Measurements from ENCODE around the gene TMOD1.
"Not testable (repeated sequence)": the region's sequence is repeated elsewhere in the genome, so short reads cannot be mapped to it uniquely, and the experiment has no call there.

TMOD1 gene

DNA sequence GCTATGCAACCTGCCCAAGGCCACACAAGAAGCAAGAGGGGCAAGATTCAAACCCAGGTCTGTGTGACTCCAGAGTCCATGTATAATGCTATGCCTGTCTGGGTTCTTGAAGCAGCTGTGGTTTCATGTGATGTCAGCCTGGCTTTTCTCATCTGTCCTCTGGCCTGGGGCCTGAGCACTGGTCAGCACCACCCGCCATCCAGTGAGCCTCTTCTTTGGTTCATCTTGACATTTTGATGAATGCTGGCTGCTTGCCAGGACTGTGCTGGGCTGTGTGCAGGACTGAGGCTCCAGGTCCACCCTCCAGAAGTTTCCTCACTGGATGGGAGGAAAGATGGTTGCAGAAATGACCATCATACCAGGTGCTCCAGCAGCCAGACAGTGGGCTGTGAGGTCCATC lies 70.2 kb downstream of the TMOD1 start:
- DNase-seq = no peak

DNA sequence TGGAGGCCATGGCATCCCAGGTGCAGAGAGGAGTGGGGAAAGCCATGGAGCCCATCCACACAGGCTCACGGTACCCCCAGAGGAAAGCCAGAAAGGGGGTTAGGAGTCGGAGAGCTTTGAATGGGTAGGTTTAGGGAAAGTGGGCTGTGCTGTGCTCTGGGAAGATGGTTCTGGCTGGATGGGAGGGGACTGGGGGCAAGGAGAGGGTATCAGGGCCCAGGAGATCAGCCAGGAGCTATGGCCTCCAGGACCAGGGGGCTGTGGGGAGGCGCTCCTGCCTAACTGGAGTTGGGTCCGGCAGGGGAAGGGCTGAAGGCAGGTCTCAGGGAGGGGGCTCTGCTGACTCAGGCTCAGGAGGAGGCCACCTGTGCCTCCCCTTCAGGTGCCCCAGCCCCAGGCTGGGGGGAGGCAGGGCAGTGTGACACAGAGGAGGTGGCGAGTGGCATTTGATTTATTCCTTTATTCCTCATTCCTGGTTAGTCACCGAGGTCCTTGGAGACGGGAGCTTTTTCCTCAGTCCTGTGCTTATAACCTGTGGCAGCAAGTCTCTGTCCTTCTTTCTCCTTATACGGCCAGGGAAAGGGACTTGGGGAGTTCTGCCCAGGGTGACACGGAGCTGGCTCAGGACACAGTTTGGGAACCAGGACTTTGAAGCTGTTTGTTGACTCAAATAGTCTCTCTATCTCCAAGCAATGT lies 70.9 kb downstream of the TMOD1 start:
- DNase-seq = no peak

DNA sequence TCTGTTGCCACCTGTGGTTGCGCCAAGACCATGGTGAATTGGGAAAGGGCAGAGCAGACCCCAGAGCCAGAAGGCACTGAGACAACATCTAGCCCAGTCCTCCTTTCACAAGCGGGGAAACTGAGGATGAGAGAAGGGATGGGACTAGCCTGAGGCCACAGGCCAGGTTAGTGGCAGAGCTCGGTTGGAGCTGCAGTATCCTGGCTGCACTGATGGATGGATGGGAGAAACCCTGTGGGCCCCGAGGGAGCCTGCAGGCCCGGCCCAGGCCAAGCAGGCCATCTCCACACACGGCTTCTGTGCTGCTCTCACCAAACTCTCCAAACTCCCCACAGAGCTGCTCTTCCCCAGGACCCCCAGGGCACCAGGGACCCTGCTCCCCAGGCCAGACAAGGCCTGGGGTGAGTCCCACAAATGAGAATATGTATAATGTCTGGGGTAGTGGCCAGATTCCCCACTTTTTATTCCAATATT lies 71.5 kb downstream of the TMOD1 start:
- no peak for DNase-seq

DNA sequence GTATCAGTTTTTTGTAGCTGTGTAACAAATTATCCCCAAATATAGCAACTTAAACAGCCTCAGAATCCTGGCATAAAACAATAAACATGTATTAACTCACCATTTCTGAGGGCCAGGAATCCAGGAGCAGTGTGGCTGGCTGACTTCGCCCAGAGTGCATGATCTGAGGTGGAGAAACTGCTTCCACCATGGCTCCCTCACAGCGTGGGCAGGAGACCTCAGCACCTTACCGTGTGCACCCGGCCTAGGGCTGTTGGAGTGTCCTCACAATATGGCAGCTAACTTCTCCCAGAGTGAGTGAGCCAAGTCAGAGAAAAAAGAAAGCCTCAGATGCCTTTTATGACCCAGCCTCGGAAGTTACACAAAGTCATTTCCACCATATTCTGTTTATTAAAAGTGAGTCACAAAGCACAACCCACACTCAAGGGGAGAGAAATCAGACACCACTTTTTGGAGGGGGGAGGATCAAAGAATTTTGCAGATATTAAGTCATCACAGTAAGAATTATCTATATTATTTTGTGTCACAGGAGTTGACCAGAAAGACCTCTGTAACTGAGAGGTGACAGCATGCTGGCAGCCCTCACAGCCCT lies 72.1 kb downstream of the TMOD1 start:
- DNase-seq = no peak

GRCh38 chr9:97574101-97574571 lies 72.7 kb downstream of the TMOD1 start:
- not testable (repeated sequence) for DNase-seq

- DNase-seq = peak; percentile 5 to 25
These were observed 73.6 kb downstream of the TMOD1 start for GRCh38 chr9:97574921-97575672.

- DNase-seq = no peak
These were observed 74.3 kb downstream of the TMOD1 start for GRCh38 chr9:97575673-97576200.

DNA sequence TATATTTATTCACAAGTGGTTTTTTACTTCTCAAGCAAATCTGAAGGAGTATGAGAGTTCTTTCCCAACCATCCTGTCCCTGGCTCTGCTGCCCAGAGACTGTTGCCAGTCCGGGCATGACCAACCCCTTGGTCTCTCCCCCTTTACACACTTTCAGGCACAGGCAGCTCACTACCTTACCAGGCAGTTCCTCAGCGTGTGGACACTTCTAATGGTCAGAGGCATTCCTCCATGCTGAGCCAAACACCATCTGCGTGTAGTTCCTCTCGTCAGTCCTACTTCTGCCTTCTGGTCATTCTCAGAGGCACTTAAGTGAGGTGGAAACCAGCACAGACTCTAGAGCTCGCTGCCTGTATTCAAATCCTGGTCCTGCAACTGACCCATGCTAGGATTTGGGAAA lies 75.6 kb downstream of the TMOD1 start:
- no peak for DNase-seq

GRCh38 chr9:97578846-97579245 lies 77.4 kb downstream of the TMOD1 start:
- DNase-seq = no peak

DNA sequence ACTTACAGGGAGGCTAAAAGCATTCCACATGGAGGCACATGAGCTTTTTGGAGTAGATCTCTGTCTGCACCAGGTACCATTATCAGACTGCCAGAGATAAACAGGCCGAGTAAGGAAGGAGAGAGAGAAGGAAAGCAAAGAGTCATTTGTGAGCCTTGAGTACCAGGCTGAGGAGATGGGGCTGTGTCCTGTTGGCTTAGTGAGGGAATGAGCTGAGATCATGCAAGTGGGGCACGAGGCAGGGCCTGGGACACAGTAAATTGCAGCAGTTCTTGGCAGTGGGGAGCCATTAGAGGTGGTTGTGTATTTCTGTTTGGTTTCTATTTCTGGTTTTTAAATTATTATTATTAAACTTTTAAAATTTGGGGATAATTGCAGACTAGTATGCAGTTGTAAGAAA lies 78.4 kb downstream of the TMOD1 start:
- DNase-seq = no peak

DNA sequence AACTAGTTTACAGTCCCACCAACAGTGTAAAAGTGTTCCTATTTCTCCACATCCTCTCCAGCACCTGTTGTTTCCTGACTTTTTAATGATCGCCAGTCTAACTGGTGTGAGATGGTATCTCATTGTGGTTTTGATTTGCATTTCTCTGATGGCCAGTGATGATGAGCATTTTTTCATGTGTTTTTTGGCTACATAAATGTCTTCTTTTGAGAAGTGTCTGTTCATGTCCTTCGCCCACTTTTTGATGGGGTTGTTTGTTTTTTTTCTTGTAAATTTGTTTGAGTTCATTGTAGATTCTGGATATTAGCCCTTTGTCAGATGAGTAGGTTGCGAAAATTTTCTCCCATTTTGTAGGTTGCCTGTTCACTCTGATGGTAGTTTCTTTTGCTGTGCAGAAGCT lies 80.1 kb downstream of the TMOD1 start:
- not testable (repeated sequence) for DNase-seq

GRCh38 chr9:97584778-97585177 lies 83.3 kb downstream of the TMOD1 start:
- DNase-seq = not testable (repeated sequence)

- not testable (repeated sequence) for DNase-seq
These were observed 85.4 kb downstream of the TMOD1 start for GRCh38 chr9:97586909-97587308.

DNA sequence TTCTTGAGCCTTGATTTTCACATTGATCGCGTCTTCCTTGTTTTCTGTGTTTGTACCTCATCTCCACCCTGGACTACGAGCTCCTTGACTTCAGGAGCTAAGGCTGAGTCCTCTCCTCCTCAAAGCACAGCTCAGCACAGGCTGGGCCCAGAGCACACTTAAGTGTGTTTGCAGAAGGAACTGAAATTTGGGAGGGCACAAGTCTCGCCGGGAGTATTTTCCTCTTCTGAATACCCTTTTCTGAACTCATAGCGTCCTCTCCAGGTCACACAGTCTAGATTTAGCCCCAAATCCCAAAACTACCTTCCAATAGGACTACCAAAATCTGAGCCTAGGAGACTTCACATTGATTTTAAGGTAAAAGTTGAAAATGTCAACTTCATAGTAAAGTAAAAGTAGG lies 90.1 kb downstream of the TMOD1 start:
- no peak for DNase-seq

- DNase-seq = no peak
These were observed 90.7 kb downstream of the TMOD1 start for GRCh38 chr9:97592126-97592525.

GRCh38 chr9:97593960-97594359 lies 92.5 kb downstream of the TMOD1 start:
- DNase-seq = no peak

DNA sequence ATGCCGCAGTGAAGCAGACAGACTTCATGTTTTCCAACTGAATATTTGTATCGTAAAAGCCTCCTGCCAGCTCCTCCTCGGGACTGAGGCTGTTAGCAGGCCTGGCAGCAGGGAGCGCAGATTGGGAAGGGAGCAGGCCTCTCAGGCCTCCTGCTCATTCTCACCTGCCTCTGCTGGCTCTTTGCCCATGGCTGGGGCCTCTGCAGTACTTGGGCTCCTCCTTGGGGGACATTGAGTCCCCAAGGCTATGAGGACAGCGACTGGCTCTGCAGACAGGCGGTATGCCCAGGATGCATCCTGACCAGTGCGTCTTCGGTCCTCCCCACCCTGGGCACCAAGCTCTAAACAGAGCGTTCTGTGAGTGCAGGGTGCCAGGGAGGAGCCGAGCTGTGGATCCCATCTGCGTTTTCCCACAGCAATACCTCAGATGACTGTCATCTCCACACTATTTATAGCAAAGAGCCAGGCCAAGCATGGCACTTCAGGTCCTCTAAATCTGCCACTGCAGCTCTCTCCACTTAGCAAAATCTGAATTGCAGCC lies 93.0 kb downstream of the TMOD1 start:
- no peak for DNase-seq

- DNase-seq = no peak
These were observed 95.4 kb downstream of the TMOD1 start for GRCh38 chr9:97596906-97597305.

GRCh38 chr9:97598461-97599288 lies 97.2 kb downstream of the TMOD1 start:
- peak; percentile 63 to 81 for DNase-seq

- DNase-seq = no peak
These were observed 97.9 kb downstream of the TMOD1 start for GRCh38 chr9:97599314-97599846.

DNA sequence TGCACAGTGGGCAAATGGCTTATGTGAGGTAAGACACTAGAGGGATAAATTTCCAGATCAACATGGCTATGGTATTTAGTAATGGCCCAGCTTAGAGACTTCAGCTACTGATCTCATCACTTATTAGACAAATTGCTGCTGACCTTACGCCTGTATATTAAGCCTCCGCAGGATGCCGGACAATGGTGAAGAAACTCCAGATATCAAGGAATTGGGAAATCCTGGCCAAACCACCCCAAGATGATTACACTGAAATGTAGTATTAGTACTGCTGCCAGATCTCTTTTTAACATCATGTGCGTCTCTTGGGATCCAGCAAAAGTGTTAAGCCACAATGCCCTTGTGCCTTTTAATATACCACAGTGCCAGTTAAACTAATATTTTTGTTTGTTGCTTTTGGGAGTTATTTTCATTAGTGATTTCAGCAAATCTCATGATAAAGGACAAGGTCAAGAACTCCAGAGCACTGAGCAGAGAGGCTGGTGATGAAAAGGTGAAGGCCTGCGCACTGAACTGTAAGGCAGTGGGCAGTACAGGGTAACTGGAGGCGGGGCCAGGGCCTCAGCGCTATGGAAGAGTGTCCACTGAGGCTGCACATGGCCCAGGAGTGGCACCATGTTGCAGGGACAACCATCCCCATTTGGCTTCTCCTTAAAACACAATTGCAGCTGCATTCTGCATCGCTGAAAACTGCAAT lies 99.2 kb downstream of the TMOD1 start:
- DNase-seq = no peak
